GM13976 (cell line): ENCODE results near the gene CCDC92.

ENCODE experiments used
- DNase-seq: peaks from one replicate; pipeline ENCODE4 v3.0.0; 2012; ENCODE audit warnings: low spot score
- in situ Hi-C: fragments of 300-500 bp; cut with MboI; formaldehyde crosslinking; loops from one replicate; pipeline ENCODE4 v1.12.0; 2022; ENCODE audit warnings: low sequenced_read_pairs, mixed read lengths, inconsistent platforms; ENCODE audit not compliant: unreplicated experiment
- TF ChIP-seq, protein P1 (sequence below): IDR thresholded peaks from 2 replicates; pipeline ENCODE4 v1.5.1; 2012; ENCODE audit warnings: borderline replicate concordance, mild to moderate bottlenecking; ENCODE audit not compliant: insufficient read depth; ENCODE audit errors: extremely low read depth, missing control alignments, control extremely low read depth

Gene CCDC92

DNA sequence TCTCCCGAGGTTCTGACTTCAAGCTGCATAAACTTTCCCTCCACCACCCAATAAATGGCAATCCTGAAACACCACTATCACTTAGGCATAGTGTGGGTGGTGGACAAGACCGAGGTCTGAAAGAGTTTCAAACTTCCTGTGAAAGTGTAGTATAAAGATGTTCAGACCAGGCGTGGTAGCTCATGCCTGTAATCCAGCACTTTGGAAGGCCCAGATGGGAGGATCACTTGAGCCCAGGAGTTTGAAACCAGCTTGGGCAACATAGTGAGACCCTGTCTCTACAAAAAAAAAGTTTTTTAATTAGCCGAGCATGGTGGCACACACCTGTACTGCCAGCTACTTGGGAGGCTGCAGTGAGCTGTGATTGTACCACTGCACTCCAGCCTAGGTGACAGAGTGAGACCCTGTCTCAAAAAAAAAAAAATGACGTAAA, 61.9 kb downstream of the CCDC92 start:
- in situ Hi-C loops = no loop called here
- DNase-seq = no peak
- TF ChIP-seq, protein P1, sequence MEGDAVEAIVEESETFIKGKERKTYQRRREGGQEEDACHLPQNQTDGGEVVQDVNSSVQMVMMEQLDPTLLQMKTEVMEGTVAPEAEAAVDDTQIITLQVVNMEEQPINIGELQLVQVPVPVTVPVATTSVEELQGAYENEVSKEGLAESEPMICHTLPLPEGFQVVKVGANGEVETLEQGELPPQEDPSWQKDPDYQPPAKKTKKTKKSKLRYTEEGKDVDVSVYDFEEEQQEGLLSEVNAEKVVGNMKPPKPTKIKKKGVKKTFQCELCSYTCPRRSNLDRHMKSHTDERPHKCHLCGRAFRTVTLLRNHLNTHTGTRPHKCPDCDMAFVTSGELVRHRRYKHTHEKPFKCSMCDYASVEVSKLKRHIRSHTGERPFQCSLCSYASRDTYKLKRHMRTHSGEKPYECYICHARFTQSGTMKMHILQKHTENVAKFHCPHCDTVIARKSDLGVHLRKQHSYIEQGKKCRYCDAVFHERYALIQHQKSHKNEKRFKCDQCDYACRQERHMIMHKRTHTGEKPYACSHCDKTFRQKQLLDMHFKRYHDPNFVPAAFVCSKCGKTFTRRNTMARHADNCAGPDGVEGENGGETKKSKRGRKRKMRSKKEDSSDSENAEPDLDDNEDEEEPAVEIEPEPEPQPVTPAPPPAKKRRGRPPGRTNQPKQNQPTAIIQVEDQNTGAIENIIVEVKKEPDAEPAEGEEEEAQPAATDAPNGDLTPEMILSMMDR = no peak

DNA sequence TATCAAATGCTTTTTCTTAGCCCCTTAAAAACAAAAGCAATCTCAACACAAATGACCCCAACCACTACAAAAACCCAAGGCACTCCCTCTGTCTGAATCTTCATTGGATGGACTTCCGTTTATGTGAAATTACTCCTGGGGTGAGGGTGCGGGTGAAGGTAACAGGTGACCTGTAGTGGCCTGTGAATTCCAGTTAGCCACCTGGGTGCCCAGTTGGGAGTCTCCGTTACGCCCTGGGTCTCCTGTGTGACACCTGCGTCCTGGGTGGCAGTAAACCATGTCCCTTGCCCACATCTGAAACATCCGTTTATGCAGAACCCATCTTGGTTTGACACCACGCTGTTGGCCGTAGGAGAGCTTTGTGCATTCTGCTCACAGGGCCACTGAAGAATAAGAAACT, 62.6 kb downstream of the CCDC92 start:
- in situ Hi-C loops = no loop called here
- no peak for DNase-seq
- TF ChIP-seq, protein P1 = no peak

DNA sequence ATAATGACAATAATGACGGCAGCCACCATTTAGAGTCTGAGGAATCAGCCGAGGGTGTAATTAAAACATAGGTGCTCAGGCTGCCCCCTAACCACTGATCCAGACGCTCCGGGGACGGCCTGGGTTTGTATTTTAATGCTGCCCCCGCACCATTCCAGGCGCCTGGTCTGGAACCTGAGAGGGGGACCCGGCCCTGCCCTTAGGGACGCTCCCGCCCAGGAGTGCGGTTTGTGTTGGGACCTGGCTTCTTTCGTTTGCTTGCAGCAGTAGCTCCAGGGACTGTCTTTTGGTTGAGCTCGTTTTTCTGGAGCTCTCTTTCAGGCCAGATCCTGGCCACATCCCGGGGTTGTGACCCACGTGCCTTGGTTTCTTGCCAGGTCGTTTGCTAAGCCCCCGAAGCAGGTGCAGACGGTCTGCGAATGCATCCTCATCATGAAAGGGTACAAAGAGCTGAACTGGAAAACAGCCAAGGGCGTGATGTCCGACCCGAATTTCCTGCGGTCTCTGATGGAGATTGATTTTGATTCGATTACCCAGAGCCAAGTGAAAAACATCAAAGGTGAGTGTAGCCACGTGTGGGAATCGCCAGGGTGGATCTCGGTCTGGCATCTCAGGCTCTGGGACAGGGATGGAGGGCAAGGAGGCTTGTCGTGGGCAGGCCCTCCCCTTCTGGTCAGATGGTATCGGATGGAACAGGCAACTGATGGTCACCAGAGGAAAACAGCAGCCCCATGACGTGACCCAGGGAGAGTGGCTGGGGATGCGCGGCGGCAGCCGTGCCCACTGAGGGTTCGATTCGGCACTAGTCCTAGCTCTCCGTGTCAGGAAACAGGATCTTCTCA, 63.5 kb downstream of the CCDC92 start:
- TF ChIP-seq, protein P1 = no peak
- in situ Hi-C loops = no loop called here
- no peak for DNase-seq

DNA sequence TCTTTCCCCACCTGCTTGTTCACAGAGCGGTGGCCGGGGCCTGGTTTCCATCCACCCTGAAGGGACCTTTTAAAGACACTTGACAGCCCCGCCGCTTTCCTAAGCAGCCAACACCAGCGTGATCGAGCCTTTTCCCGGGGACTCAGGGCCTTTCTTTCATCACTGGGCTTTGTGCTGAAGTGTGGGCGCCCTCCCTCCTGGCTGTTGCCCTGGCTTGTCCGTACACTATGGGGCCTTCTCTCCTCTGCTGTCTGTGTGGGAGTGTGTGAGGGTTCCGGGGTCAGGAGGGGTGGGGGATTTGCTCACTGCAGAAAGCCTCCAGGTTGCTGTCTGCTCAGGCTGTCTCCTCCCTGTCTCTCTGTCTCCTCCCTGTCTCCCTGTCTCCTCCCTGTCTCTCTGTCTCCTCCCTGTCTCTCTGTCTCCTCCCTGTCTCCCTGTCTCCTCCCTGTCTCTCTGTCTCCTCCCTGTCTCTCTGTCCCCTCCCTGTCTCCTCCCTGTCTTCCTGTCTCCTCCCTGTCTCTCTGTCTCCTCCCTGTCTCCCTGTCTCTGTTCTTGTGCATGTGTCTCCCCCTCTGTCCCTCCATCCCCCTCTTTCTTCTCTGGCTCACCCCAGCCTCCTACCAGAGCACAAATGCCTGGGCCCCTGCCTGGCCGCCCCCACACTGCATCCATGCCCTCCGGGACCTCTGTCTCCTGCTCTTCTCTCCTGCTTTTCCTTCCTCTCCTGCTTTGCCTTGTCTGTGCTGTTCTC, 64.7 kb downstream of the CCDC92 start:
- in situ Hi-C loops = no loop called here
- DNase-seq = no peak
- TF ChIP-seq, protein P1 = no peak

DNA sequence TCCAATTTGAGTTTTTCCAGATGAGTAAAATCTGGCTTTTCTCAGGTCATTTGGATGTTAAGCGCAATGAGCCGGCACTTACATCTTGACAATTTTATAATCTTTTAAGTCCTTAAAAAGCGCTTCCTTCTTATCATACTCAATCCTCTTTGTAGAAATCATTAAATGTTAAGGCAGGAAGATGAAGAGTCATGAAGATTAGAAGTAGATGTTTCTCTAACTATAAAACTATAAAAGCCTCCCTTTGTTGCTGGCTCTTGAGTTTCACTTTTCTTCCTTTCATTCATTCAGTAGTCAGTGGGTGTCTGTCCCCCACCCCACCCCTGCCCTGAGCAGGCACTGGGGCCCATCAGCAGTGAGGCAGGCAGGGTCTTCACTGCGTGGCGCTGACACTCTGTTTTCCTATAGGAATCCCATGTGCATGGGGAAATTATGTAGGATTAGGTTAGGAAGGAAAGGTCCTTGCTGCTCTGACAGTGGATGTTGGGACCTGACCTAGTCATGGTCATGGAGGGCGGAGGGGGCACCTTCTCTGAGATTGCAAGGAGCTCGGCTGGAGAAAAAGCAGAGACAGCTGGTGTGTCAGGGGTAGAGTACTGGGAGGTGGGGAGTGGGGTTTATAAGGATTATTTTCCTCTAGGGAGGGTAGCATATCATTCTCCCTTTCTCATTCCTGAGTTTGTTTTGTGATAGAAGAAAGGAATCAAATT, 65.8 kb downstream of the CCDC92 start:
- TF ChIP-seq, protein P1 = no peak
- no peak for DNase-seq
- in situ Hi-C loops = no loop called here

DNA sequence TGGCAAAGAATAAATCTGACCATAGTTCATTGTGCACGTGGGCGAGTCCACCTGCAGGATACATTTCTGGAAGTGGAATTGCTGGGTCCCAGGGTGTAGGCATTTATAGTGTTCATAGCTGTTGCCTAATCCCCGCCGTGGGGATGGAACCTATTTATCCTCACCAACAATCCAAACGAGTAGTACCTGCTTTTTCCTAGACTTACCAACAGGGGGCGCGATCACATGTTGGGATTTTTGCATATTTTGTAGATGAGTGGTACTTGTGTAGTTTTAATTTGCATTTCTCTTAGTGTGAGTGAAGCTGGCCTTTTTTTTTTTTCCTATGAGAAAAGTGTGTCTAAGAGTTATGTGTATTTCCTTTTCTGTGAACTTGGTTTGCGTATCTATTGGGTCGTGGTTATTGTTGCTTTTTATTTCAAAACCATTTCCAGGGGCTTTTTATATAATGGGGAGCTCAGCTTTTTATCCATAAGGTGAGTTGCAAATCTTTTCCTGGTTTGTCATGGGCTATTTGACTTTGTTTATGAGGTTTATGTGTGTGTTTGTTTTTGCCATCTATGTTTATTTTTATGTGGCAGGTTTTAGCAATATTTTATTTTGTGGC, 67.2 kb downstream of the CCDC92 start:
- DNase-seq = peak; percentile 80
- in situ Hi-C loops = no loop called here
- TF ChIP-seq, protein P1 = peak; percentile 54
